Measurements from ENCODE around the gene SLC16A8.
"Not testable (repeated sequence)": the region's sequence is repeated elsewhere in the genome, so short reads cannot be mapped to it uniquely, and the experiment has no call there.

SLC16A8 gene

GRCh38 chr22:38122616-38123015, 38.6 kb upstream of the SLC16A8 start:
- in situ Hi-C loops (cut with HindIII; ENCODE audit: low pct_unique_long_range_greater_than_20kb, low sequenced_read_pairs), result no loop called here
- no peak for TF ChIP-seq JUND (IDR thresholded peaks at IDR 0.05; ENCODE audit: low read depth)
- no peak for DNase-seq (ENCODE audit: low read depth in 1 of 2, low spot score in 1 of 2)

- TF ChIP-seq JUND (IDR thresholded peaks at IDR 0.05; ENCODE audit: low read depth), result no peak
- DNase-seq (ENCODE audit: low read depth in 1 of 2, low spot score in 1 of 2), result no peak
- in situ Hi-C loops (cut with HindIII; ENCODE audit: low pct_unique_long_range_greater_than_20kb, low sequenced_read_pairs), result no loop called here
Observed at GRCh38 chr22:38120359-38121110, 36.6 kb upstream of the SLC16A8 start.

DNA sequence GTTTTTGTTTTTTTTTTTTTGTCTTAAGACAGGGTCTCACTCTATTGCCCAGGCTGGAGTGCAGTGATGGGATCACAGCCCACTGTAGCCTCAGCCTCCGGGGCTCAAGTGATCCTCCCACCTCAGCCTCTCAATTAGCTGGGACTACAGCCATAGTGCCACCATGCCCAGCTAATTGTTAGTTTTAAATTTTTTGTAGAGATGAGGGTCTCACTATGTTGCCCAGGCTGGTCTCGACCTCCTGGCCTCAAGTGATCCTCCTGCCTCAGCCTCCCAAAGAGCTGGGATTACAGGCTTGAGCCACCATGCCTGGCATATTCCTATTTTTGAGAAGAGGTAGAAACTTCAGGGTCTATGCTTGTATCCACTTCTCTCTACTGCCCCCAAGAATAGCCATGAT, 34.8 kb upstream of the SLC16A8 start:
- in situ Hi-C loops (cut with HindIII; ENCODE audit: low pct_unique_long_range_greater_than_20kb, low sequenced_read_pairs); DNase-seq (ENCODE audit: low read depth in 1 of 2, low spot score in 1 of 2): not testable (repeated sequence)

GRCh38 chr22:38118182-38118581, 34.2 kb upstream of the SLC16A8 start:
- TF ChIP-seq JUND (IDR thresholded peaks at IDR 0.05; ENCODE audit: low read depth), result no peak
- DNase-seq (ENCODE audit: low read depth in 1 of 2, low spot score in 1 of 2), result no peak
- in situ Hi-C loops (cut with HindIII; ENCODE audit: low pct_unique_long_range_greater_than_20kb, low sequenced_read_pairs), result no loop called here

GRCh38 chr22:38117556-38117955, 33.6 kb upstream of the SLC16A8 start:
- DNase-seq (ENCODE audit: low read depth in 1 of 2, low spot score in 1 of 2); in situ Hi-C loops (cut with HindIII; ENCODE audit: low pct_unique_long_range_greater_than_20kb, low sequenced_read_pairs): not testable (repeated sequence)

- in situ Hi-C loops (cut with HindIII; ENCODE audit: low pct_unique_long_range_greater_than_20kb, low sequenced_read_pairs), result no loop called here
- TF ChIP-seq JUND (IDR thresholded peaks at IDR 0.05; ENCODE audit: low read depth), result no peak
- no peak for DNase-seq (ENCODE audit: low read depth in 1 of 2, low spot score in 1 of 2)
Observed at GRCh38 chr22:38115423-38116205, 31.6 kb upstream of the SLC16A8 start.

DNA sequence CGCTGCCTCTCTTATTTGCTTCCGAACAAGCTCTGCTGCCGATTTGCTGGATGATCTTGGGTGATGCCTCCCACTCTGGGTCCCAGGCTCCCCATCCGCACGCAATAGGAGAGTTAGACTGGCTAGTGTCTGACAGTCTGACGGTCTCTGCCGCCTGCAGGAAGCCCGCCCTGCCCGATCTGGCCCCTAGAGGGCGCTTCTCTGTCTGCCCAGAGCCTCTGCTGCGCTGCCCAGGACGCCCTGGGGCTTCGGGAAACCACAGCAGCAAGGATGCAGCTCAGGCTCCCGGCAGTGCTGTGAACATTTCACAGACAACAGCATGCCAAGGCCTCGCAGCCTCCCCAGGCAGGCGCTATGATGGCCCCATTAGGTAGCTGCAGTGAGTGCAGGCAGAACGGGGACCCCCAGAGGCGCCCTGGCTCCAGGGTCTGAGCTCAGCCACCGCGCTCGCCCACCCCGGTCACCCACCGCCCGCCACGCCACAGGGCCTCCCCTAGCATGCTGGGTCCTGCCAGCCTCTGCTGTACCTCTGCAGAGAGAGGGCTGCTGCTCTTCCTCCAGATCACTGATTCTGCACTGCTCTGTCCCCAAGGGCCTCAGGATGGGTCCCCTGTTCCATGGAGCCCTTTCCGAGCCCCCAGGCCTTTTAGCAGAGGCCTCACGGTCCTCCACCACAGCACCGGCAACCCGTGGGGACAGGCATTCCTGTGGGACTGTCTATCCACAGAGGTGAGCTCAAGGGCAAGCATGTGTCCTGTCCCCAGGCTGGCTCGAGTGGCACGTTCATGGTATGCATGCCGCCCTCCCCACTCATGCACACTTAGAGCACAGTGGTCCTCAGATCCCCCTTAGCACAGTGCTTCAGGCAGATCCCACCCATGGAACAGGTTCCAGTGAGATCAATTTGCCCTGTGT, 30.8 kb upstream of the SLC16A8 start:
- TF ChIP-seq JUND (IDR thresholded peaks at IDR 0.05; ENCODE audit: low read depth), result no peak
- DNase-seq (ENCODE audit: low read depth in 1 of 2, low spot score in 1 of 2), result peak; percentile 81 to 95
- in situ Hi-C loops (cut with HindIII; ENCODE audit: low pct_unique_long_range_greater_than_20kb, low sequenced_read_pairs), result no loop called here

DNA sequence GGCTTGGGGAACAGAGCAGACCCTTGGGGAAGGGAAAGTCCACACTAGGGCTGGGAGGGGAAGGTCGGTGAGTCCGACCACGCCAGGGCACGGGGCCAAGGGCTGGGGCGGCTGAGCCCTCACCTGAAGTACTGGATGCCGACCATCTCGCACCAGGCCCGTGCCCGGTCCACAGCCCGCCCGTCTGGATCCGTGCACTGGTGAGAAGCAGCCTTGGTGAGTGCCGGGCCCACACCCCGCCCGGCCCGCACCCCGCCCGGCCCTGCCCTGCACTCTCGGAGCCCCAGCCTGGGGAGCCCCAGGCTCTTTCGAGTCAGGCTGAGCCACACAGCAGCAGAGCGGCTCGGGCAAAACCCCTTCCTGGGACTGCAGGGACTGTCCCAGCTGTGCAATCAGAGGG, 28.4 kb upstream of the SLC16A8 start:
- no peak for DNase-seq (ENCODE audit: low read depth in 1 of 2, low spot score in 1 of 2)
- in situ Hi-C loops (cut with HindIII; ENCODE audit: low pct_unique_long_range_greater_than_20kb, low sequenced_read_pairs), result no loop called here
- TF ChIP-seq JUND (IDR thresholded peaks at IDR 0.05; ENCODE audit: low read depth), result no peak

- DNase-seq (ENCODE audit: low read depth in 1 of 2, low spot score in 1 of 2), result no peak
- in situ Hi-C loops (cut with HindIII; ENCODE audit: low pct_unique_long_range_greater_than_20kb, low sequenced_read_pairs), result no loop called here
- no peak for TF ChIP-seq JUND (IDR thresholded peaks at IDR 0.05; ENCODE audit: low read depth)
Observed at GRCh38 chr22:38111925-38112355, 28.0 kb upstream of the SLC16A8 start.

DNA sequence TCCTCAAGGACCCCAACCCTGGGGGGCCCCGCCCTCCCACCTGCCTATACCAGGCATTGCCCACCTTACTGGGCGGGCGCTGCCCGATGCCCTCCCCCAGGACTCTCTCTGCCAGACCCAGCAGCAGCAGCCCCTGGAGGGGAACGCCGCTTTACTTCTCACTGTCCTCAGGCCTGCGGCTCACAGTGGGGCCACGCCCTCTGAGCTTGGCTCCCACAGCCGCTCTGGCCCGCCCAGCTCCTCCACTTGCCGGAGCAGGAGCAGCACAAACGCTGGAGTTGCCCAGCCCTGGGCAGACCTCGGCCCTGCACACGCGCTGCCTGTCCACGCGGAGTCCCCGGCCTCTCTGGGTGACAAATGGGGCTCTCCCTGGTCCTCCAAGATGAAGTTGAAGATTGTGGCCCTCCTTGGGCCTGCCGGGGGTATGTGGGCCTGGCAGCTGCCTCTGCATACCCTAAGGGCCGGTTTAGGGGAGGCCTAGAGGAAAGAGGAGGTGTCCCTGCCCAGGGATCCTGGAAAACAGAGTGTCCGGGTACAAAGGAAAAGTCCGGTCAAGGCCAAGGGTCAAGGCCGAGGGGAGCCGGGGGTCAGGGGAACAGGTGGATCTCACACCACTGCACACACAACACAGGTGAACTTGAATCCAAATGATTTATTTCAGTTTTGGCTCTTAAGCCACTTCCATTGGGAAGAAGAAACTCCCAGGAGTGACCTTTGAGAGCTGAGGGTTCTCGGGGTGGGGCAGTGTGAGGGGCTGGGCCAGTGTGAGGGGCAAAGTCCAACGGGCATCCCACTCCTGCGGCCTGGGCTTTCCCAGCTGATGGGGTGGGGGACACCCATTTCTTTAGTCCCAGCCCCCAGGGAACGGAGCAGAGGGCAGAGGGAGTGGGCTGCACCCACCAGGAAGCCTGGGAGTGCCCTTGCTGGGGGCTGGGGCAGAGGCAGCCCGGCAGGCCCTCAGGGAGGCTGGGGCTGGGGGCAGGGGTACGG, 27.2 kb upstream of the SLC16A8 start:
- TF ChIP-seq JUND (IDR thresholded peaks at IDR 0.05; ENCODE audit: low read depth), result no peak

GRCh38 chr22:38110008-38110862, 26.3 kb upstream of the SLC16A8 start, which contains the start of gene BAIAP2L2:
Gene BAIAP2L2, minus strand, starts transcription at chr22:38110684. Its CDS starts 159 bp downstream, at chr22:38110525.
- in situ Hi-C loops (cut with HindIII; ENCODE audit: low pct_unique_long_range_greater_than_20kb, low sequenced_read_pairs), result no loop called here
- TF ChIP-seq JUND (IDR thresholded peaks at IDR 0.05; ENCODE audit: low read depth), result no peak
- no peak for DNase-seq (ENCODE audit: low read depth in 1 of 2, low spot score in 1 of 2)

More for the DNA sequence above, 27.2 kb upstream of the SLC16A8 start:
- in situ Hi-C loops (cut with HindIII; ENCODE audit: low pct_unique_long_range_greater_than_20kb, low sequenced_read_pairs), result no loop called here
- no peak for DNase-seq (ENCODE audit: low read depth in 1 of 2, low spot score in 1 of 2)
